Measurements from ENCODE around the gene UBE2H. TPM values are rescaled to one million over a fixed set of nuclear protein-coding genes. Genes with fewer than 3 reads are reported as not detected.
"Not testable (repeated sequence)": the region's sequence is repeated elsewhere in the genome, so short reads cannot be mapped to it uniquely, and the experiment has no call there.

UBE2H gene
- total RNA-seq, 1 experiment from 2014 or later: 58.0 TPM

DNA sequence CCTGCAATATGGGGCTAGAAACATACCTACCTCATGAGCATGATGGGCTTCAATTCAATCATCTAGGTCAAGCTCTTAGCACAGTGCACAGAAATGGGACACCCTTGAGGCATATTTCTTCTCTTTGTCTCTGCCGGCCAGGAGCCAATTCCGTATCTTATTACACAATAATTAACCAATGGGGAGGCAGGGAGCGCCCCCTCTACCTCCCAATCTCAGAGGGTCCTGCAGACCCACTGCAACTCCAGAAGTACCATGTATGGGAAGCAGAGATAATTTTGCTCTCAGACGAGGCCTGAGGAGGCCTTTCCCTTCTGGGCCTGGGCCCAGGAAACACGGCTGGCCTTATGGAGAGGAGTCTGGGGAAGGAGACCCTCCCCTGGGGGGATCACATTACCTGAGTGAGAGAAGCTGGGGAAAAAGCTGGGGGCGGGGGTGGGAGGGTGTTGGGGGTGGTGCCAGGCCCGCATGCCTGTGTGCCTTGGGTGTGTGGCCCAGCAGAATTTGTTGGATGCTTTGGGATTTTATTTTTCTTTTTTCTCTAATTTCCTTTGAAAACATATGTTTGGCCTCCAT is 155.5 kb downstream of the UBE2H start:
- ChIA-PET CTCF (no interaction called here), POLR2A (no interaction called here)
- ATAC-seq: no peak
- no peaks in the 10 kb centered on the region for H3K4me1 ChIP-seq (ENCODE audit: control insufficient read depth, insufficient read depth, low read length)
- H3K9me3 ChIP-seq (ENCODE audit: control insufficient read depth, insufficient read depth, low read depth, low read length): no peaks in the 10 kb centered on the region
- H3K27ac ChIP-seq (ENCODE audit: low read length): no peak overlapping the region
- TF ChIP-seq POLR2AphosphoS5 (IDR thresholded peaks at IDR 0.05; ENCODE audit: low read depth, low read length): no peak
- TF ChIP-seq, protein P1, sequence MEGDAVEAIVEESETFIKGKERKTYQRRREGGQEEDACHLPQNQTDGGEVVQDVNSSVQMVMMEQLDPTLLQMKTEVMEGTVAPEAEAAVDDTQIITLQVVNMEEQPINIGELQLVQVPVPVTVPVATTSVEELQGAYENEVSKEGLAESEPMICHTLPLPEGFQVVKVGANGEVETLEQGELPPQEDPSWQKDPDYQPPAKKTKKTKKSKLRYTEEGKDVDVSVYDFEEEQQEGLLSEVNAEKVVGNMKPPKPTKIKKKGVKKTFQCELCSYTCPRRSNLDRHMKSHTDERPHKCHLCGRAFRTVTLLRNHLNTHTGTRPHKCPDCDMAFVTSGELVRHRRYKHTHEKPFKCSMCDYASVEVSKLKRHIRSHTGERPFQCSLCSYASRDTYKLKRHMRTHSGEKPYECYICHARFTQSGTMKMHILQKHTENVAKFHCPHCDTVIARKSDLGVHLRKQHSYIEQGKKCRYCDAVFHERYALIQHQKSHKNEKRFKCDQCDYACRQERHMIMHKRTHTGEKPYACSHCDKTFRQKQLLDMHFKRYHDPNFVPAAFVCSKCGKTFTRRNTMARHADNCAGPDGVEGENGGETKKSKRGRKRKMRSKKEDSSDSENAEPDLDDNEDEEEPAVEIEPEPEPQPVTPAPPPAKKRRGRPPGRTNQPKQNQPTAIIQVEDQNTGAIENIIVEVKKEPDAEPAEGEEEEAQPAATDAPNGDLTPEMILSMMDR (IDR thresholded peaks at IDR 0.05): no peak
- no peak for TF ChIP-seq TCF7L2 (IDR thresholded peaks at IDR 0.05; ENCODE audit: low read depth, low read length)
- TF ChIP-seq SIN3A (IDR thresholded peaks at IDR 0.05; ENCODE audit: borderline replicate concordance, insufficient read depth, low read depth, low read length): no peak
- TF ChIP-seq, protein P2, sequence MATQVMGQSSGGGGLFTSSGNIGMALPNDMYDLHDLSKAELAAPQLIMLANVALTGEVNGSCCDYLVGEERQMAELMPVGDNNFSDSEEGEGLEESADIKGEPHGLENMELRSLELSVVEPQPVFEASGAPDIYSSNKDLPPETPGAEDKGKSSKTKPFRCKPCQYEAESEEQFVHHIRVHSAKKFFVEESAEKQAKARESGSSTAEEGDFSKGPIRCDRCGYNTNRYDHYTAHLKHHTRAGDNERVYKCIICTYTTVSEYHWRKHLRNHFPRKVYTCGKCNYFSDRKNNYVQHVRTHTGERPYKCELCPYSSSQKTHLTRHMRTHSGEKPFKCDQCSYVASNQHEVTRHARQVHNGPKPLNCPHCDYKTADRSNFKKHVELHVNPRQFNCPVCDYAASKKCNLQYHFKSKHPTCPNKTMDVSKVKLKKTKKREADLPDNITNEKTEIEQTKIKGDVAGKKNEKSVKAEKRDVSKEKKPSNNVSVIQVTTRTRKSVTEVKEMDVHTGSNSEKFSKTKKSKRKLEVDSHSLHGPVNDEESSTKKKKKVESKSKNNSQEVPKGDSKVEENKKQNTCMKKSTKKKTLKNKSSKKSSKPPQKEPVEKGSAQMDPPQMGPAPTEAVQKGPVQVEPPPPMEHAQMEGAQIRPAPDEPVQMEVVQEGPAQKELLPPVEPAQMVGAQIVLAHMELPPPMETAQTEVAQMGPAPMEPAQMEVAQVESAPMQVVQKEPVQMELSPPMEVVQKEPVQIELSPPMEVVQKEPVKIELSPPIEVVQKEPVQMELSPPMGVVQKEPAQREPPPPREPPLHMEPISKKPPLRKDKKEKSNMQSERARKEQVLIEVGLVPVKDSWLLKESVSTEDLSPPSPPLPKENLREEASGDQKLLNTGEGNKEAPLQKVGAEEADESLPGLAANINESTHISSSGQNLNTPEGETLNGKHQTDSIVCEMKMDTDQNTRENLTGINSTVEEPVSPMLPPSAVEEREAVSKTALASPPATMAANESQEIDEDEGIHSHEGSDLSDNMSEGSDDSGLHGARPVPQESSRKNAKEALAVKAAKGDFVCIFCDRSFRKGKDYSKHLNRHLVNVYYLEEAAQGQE (IDR thresholded peaks at IDR 0.05; ENCODE audit: insufficient read depth in 1 of 2, low read depth in 2 of 2, low read length in 1 of 2): no peak
- in situ Hi-C loops (cut with HindIII; ENCODE audit: low pct_unique_long_range_greater_than_20kb, low sequenced_read_pairs) (no loop called here), intact Hi-C loops (cut with micrococcal nuclease; ENCODE audit: unreplicated experiment) (no loop called here)
- H3K27me3 ChIP-seq (ENCODE audit: control insufficient read depth, insufficient read depth, low read length): no peaks in the 10 kb centered on the region
- DNase-seq (ENCODE audit: low read depth, low spot score): no peak
- no peak overlapping the region for H3K4me3 ChIP-seq (ENCODE audit: low read depth in 2 of 2, low read length in 2 of 2)
- H3K36me3 ChIP-seq (ENCODE audit: control insufficient read depth, insufficient read depth, low read length): no peaks in the 10 kb centered on the region
- no TSS peak for BruUV-seq (replicated peaks)

DNA sequence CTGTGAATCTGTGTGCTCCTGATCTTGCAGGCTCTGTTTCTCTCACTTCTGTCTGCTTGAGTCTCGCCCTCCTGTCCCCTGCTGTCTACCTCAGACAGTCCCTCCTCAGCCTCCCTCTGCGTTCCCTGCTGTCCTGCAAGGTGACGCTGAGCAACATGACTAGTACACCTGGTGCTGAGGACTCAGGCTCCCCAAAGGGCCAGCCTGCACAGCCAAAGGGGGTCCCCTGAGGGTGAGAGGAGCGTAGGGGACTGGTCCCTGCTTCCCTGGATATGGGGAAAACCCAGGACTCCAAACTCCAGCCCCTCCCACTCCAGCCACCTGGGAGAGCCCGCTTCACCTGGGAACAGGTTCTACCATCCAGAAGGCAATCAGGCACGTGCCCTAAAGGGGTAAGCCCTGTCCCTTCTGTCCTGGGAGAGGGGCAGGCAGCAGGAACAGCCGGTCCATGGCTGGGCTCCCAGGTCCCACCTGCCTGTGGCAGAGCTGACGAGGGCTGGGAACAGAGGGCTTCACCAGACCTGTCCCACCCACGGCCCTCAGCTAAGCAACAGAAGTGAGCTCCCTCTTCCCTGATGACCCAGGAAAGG is 156.5 kb downstream of the UBE2H start:
- Histone ChIP-seq H3K27ac (ENCODE audit: low read length) (no peak overlapping the region), H3K27me3 (ENCODE audit: control insufficient read depth, insufficient read depth, low read length) (no peaks in the 10 kb centered on the region), H3K4me3 (ENCODE audit: low read depth in 2 of 2, low read length in 2 of 2) (no peak overlapping the region), H3K4me1 (ENCODE audit: control insufficient read depth, insufficient read depth, low read length) (no peaks in the 10 kb centered on the region), H3K36me3 (ENCODE audit: control insufficient read depth, insufficient read depth, low read length) (no peaks in the 10 kb centered on the region), H3K9me3 (ENCODE audit: control insufficient read depth, insufficient read depth, low read depth, low read length) (no peaks in the 10 kb centered on the region)
- in situ Hi-C loops (cut with HindIII; ENCODE audit: low pct_unique_long_range_greater_than_20kb, low sequenced_read_pairs) (no loop called here), intact Hi-C loops (cut with micrococcal nuclease; ENCODE audit: unreplicated experiment) (no loop called here)
- TF ChIP-seq, protein P2 (IDR thresholded peaks at IDR 0.05; ENCODE audit: insufficient read depth in 1 of 2, low read depth in 2 of 2, low read length in 1 of 2): no peak
- no peak for TF ChIP-seq SIN3A (IDR thresholded peaks at IDR 0.05; ENCODE audit: borderline replicate concordance, insufficient read depth, low read depth, low read length)
- TF ChIP-seq, protein P1 (IDR thresholded peaks at IDR 0.05): no peak
- TF ChIP-seq TCF7L2 (IDR thresholded peaks at IDR 0.05; ENCODE audit: low read depth, low read length): no peak
- no peak for TF ChIP-seq POLR2AphosphoS5 (IDR thresholded peaks at IDR 0.05; ENCODE audit: low read depth, low read length)
- ChIA-PET CTCF (no interaction called here), POLR2A (no interaction called here)
- ATAC-seq: no peak
- no TSS peak for BruUV-seq (replicated peaks)
- no peak for DNase-seq (ENCODE audit: low read depth, low spot score)

DNA sequence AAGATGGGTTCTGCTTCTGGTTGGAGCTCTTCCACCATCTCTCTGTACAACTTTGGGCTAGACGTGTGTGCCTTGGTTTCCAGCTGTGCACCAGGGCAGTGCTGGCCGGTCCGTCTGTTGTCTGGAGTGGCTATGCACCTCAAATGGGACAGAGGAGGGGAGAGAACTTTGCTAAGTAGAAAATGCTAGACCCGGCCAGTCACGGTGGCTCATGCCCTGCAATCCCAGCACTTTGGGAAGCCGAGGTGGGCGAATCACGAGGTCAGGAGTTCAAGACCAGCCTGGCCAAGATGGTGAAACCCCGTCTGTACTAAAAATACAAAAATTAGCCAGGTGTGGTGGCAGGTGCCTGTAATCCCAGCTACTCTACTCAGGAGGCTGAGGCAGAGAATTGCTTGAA is 158.3 kb downstream of the UBE2H start:
- BruUV-seq (replicated peaks); H3K27ac ChIP-seq (ENCODE audit: low read length); DNase-seq (ENCODE audit: low read depth, low spot score); H3K27me3 ChIP-seq (ENCODE audit: control insufficient read depth, insufficient read depth, low read length); in situ Hi-C loops (cut with HindIII; ENCODE audit: low pct_unique_long_range_greater_than_20kb, low sequenced_read_pairs); H3K9me3 ChIP-seq (ENCODE audit: control insufficient read depth, insufficient read depth, low read depth, low read length); POLR2A ChIA-PET; H3K36me3 ChIP-seq (ENCODE audit: control insufficient read depth, insufficient read depth, low read length); H3K4me1 ChIP-seq (ENCODE audit: control insufficient read depth, insufficient read depth, low read length); intact Hi-C loops (cut with micrococcal nuclease; ENCODE audit: unreplicated experiment); H3K4me3 ChIP-seq (ENCODE audit: low read depth in 2 of 2, low read length in 2 of 2); ATAC-seq: not testable (repeated sequence)
- CTCF ChIA-PET: interaction anchor here (0.6 kb wide), 1 partner anchor 216 kb away, joined by 9 read pairs; no protein-coding TSS in a partner anchor

Measured in Panc1 (cell line).